Measurements from ENCODE around the gene TBL1XR1.

Gene TBL1XR1

DNA sequence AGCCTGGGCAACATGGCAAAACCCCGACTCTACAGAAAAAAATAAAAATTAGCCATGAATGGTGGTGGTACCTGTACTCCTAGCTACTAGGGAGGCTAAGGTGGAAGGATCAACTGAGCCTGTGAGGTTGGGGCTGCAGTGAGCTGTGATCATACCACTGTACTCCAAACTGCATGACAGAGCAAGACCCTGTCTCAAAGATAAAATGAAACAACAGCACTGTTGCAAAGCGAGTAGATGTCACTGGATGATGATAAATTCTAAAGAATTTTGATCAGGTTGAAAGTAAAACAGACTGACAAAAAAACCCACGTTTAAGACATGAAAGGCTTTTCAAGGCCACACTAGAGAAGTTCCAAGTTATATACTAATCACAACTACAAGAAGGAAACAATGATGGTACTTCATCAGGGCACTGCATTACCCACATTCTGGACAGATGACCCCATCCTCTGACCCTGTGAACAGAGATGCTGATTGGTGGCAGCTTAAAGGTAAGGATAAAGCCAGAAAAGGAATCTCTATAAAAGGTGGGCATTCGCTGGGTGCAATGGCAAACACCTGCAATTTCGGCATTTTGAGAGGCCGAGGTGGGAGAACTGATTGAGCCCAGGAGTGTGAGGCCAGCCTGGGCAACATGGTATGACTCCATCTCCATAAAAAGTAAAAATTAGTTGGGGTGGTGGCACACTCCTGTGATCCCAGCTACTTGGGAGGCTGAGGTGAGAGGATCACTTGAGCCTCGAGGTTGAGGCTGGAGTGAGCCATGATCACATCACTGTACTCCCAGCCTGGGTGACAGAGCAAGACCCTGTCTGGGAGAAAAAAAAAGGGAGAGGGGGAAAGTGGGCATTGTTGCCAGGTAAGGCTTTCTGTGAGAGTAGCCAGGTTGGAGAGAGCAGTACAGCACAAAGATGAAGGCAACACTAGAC lies 59.2 kb downstream of the TBL1XR1 start:
- DNase-seq: no peak

DNA sequence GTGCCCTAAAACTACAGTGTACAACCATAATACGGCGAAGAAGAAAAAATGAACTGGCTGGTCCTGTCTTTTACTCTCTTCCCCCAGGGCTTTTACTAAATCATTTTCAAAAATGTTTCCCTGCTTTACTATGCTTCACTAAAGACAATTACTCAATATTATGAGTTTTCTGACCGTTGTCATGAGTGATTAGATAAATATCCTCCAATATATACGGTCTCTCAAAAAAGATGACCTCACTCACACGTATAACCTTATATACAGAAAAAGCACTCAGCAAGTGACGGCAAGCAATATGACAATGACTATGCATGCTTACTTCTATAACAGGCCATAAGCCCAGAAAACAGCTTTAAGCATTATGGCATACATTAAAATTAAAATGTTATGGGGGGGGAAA lies 60.5 kb downstream of the TBL1XR1 start:
- no peak for DNase-seq

DNA sequence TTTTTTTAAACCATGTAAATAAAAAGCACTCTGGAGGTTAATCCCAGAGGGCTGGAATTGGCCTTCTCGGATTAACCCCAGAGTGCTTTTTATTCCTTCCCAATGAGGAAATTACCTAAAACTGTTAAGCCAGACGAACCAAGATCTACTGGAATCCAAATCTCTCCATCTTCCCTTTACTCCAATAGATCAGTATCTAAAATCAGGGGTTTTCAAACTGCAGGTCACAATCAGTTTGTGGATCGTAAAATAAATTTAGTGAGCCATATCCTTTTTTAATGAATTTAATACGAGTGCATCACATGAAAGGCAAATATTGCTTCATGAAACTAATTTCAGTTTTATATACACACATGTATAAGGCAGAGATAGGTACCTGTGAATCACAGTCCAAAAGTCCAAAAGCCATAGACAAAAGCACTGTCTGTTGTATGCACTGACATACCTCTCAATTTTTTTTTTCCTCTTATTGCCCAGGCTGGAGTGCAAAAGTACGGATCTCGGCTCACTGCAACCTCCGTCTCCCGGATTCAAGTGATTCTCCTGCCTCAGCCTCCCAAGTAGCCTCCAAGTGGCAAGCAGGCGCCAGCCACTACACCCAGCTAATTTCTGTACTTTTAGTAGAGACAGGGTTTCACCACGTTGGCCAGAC lies 61.3 kb downstream of the TBL1XR1 start:
- DNase-seq: no peak

DNA sequence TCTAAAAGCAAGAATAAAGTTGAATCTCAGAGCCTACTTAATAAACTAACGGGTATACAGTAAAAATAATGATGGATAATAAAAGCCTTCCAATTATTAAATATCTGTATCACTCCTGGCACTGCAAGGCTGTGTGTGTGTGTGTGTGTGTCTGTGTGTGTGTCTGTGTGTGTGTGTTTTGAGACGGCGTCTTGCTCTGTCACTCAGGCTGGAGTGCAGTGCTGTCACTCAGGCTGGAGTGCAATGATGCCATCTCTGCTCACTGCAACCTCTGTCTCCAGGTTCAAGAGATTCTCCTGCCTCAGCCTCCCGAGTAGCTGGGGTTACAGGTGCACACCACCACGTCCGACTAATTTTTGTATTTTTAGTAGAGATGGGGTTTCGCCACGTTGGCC lies 62.5 kb downstream of the TBL1XR1 start:
- no peak for DNase-seq

DNA sequence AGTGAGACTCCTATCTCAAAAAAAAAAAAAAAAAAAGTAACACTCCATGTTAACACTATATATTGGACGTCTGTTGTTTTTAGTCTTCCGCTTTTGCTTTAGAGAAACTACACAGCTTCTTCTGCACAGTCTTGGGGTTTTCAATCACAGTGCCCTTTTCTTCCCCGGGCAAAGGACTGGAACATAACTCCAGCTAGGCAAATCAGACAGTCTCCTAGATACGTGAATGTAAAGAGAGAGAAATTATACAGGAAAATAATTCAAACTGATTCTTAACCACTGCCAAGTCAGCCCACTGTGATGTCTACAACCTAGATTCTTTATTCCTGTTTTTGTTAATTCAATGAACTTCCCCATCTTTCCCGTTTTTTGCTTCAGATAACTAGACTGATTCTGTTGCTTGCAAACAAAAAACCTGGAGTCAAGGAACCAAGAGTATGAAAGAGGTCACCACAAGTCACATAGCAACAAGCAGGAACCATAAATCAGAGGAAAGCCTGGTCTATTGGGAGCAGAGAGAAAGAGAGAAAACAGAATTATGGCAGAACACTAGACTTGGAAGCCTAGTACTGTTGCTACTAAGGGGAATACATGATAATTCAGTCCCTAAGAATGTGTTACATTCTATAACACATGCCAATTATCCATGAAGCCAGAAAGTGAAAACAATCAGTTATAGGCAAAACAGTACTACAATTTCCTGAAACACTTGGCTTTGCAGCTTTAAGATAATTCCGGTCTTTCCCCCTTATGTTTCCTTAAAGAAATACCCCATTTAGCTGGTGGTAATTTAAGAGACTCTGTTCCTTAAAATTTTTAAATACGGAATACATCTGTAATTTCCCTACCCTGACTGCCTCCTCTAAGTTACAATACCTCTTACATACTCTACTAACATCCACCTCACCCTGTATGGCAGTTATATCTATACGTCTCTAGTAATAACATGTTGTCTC lies 63.1 kb downstream of the TBL1XR1 start:
- DNase-seq: no peak

DNA sequence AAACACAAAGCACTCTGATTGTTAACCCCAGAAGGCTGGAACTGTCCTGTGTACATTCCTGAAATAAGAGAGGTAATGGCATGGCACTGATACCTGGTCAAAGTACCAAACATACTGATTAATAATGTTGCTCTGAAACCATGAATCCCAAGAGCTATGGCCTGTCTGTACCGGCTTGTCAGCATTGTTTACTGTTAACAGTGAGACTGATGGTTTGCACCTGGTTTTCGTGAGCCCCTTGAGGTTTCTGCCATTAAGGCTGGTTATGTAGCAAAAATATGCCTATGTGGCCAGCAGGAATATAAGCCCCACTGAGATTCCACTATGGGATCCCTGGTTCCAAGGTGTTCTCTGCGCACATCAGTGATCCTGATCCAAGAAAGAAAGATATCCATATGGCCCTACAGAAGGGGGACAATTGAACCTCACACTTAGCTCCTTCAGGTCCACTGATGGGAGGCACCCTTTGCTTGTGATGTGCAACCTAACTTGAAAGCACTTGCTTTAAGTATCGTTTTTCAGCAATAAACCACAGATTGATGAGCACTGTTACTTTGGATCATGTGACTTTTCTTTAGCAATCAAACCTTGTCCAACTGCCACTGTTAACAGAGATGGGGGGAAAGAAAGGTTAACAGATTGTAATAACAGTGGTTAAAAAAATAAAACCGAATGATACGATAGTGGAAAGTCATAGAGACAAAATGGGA lies 65.2 kb downstream of the TBL1XR1 start:
- no peak for DNase-seq

DNA sequence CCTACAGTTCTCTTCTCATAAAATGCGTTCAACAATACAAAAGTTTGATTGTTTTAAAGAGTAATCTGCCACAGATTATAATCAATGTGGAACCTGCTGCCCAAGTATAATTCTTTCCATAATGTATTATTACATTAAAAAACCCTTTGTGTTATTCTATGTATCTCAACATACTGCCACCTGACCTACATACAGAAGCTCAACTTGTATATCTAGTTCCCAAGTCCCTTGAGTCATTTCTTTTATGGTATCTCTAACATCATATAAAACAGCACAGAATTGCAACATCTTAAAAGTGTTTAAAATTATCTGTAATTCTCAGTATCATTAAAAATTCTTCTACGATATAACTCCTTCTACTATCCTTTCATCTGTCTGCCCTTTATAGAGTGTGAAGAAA lies 70.3 kb downstream of the TBL1XR1 start:
- DNase-seq: no peak

DNA sequence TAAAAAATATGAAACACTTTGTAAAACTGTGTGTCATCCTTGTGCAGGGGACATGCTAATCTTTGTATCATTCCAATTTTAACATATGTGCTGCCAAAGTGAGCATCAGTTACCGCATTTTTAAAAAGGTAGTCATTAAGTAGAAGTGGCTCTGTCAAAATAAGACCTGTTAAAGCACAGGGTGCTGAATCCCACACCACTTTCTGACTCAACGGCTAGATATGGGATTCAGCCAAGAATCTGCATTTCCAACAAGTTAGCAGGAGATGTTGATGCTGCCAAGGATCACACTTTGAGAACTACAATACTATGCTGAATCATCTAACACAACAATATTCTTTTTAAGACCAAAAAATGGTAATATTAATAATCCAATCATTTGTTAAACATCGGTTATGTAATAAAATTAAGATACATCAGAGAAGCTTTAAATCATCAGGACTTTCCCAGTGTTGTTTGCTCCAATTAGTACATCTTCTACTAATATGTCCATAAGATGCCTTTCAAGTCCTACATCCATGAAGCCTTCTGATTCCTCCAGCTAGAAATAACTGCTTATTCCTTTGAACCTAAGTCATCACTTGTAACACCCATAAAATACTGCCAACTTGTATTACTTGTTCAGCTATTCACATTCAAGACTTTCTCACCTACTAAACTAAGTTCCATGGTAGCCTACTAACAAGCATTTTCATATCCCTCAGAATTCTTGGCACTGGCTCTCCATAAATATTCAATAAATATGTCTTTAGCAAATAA lies 71.1 kb downstream of the TBL1XR1 start:
- no peak for DNase-seq

DNA sequence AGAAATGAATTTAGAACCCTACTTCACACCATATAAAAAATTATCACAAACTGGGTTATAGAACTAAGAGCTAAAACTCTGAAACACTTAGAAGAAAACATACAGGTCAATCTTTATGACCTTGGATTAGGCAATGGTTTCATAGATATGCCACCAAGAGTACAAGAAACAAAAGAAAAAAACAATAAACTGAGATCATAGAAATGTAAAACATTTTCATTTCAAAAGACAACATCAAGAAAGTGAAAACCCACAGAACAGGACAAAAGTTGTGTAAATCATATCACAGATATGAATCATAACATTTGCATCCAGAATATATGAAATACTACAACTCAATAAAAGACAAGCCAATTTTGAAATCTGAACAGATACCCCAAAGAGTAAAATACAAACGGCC lies 72.4 kb downstream of the TBL1XR1 start:
- no peak for DNase-seq

DNA sequence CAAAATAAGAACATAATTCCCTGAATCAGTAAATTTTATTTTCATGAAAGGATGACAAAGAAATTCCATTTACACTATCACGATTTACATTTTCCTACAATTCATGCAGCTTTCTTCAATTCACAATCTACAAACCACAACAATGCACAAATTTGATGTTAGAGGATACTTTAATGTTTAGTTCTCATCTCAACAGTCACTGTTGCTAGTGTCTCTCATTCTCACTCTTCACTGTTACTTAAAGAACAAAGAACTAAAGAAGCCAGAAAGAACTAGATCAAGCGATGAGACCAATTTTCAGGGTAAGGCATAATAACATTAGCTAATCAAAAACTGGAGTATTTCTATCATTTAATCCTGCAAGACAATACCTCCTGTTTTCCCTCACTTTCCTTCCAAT lies 73.5 kb downstream of the TBL1XR1 start:
- no peak for DNase-seq

DNA sequence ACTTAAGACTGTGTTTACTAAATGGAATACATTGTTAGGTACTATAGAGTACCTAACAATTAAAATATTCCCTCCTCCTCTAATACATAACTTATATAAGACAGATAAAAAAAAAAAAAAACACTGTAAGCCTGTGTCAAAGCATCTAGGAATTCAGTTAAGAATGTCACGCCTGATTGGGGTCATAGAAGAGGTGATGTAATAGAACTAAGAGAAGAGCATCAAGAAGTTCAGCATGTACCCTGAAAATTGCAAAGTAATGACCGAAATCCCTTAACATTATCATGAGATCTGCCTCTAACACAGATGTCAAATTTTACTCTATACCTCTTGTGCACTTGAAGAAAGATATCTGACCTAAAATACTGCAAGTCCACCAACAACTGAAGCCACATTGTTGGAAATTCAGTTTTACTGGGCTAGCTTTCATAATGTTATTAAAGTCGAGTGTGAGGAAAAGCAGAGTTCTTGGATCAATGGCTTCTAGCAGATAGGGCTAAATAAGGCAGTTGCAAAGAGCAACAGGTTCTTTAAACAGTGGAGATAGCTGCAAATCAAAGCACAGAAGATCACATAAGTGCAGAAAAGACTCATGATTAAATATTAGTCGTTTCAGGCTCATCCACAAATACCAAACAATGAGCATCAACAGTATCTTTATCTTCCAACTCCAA lies 75.0 kb downstream of the TBL1XR1 start:
- no peak for DNase-seq

DNA sequence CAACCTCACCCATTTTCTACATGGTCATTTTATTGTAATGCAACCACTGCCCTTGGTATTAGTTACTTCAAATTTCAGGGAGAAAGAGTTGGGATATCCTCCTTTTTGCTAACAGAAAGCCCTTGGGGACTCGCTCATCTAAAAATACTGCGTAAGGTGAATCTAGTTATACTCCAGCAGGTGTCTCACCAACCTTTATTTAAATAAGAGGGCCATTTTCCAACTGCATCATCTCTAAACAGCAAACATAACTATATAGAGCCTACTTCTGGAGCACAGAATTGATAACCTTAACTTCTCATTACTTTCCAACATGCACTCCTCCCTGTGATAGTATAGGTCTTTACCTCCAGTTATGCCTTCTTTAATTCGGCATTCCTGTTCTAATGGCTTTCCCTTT lies 77.5 kb downstream of the TBL1XR1 start:
- no peak for DNase-seq

DNA sequence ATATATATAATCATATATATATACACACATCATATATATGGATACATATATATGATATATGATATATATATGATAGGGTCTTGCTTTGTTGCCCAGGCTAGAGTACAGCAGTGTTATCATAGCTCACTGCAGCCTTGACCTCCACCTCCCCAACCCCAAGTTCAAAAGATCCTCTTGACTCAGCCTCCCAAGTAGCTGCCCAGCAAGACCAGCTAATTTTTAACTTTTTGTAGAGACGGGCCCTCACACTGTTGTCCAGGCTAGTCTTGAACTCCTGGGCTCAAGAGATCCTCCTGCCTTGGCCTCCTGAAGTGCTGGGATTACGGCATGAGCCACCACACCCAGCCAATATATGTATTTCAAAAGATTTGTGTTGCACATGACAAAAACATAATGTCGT lies 83.0 kb downstream of the TBL1XR1 start:
- no peak for DNase-seq

DNA sequence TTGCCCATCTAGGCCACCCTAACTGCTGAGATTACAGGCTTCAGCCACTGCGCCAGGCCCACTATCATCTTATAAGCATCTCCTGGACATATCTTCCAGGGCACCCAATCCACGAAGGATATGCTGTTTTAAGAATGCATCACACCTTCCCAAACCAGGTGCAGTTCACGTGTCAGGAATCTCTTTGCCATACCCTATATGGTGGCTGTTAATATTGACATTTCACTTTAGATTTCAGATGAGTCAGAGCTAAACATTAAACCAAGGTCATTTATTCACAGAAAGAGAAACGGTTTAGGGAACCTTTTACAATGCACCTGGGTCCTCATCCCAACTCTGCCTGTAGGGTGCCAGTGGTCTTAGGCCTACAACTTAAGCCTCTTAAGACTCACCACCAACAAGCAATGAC lies 85.7 kb downstream of the TBL1XR1 start:
- DNase-seq: no peak

DNA sequence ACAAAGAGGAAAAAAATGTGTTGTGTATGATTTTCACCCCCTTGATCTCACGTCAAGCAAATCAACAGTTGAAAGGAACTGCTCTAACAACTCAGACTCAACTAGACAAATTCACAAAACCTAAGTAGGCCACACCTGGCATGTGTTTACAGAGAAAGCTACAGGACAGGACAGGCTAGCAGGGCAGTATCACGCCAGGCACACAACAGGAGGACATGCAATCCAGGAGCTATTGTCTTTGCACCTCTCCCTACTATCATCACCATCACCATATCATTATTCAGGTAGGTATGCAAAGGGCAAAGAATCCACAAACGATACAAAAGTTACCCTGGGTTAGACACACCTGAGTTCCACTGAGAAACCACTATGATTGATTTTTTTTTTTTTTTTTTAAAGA lies 86.4 kb downstream of the TBL1XR1 start:
- DNase-seq: no peak

DNA sequence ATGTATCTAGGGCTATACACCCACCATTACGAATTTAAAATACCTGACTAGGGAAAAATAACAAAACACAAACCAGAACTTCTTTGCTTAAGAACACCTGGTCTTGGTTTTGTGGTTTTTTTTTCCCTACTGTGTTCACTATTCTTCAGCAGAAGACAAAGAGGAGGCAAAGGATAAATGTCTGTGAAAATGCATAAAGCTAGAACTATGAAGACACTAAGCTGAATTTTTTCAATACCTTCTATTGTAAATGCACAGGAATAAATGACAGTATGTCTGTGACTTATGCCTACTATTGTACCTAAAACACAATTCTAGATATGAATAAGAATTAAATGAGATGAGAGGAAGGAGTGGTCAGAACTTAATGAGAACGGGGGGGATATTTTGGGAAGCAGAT lies 86.9 kb downstream of the TBL1XR1 start:
- no peak for DNase-seq

DNA sequence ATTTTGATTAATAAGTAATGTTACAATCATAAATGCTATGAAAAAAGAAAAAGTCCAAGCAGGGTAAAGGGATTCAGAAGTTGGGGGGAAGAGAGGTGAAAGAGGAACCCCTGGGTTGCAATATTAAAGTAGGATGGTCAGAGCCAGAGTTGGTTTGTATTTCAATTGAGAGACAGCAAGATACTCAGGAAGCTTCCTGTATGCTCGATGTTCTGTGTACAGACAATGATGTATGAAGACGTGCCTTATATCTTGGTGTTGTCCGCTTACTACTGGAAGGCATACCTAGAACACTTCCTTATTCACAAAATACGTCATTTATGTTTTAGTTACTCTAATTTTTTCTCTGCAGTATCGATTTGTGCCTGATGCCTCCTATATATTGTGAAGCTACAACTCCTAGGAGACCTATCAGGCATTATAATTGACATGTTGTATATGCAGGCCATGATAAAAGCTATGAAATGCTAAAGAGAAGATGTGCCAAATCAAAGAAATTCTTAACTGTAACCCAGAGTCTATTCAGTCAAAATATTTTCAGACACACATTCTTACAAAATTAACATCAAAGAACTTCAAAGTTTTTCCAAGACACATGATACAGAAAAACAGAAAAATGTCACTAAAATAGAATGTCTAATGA lies 87.5 kb downstream of the TBL1XR1 start:
- DNase-seq: no peak

DNA sequence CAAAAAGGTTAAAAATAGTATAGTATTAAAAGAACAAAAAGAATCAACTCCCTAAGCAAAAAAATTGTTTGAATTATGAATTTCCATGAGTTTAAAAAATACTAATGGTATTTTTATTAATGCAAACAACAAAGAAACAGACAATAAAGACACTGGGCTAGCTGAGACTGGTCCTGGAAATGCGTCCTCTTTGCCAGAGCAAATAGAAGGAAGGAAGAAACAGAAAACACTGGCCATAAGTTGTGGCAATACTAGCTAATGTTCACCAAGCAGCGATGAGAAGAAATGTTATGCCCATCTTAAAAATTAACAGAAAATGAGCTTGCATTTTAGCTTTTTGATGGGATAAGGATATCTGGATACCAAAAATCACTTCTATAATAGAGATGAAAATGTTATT lies 88.6 kb downstream of the TBL1XR1 start:
- no peak for DNase-seq

DNA sequence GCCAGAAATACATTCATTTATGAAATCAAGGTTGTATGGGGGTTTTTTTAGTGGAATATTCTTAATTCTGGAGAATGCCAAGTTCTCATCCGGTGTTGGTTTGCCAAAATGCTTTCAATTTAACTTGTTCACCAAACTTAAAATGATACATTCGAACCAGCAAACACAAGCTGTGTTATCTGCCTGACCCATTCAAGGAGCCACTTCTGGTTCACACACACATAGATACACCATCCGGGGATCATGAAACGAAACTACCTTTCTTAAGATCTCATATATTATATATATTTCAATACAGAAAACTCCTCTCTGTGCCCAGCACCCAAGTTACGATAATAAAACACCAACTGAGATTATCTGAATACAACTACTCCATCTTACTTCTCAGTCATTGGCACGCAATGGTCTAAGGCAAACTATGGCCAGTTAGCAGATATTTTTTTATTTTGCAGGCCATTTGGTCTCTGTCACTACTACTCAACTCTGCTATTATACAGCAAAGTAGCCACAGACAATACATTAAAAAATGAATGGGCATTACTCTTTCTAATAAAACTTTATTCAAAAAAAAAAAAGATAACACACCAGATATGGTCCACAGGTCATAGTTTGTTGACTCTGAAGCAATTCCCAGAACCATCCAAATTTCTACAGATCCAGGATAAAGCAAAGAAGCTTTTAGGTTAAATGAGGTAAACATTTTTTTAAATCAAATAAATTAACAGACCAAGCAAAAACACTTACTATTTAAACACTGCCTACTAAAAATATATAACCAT lies 89.6 kb downstream of the TBL1XR1 start:
- DNase-seq: no peak

DNA sequence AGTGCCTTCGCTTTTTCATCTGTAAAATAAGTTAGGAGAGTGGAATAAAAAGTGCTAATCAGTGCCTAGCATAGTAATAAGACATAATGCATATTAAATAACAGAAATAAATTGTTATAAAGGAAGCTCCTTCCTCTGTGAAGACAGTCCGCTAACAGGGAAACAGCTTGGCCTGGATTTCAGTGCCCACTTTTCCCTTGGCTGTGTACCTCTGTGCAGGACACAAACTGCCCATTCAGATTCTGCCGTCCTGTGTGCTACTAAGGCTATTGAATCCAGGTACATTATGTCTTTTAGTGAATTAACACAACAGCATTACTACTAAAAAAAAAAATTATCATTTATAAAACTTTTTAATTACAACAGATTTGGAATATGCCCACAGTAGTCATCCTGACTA lies 90.7 kb downstream of the TBL1XR1 start:
- no peak for DNase-seq

Data from amniotic stem cell (primary cell).